ENCODE results near the gene CUX1.

DNA sequence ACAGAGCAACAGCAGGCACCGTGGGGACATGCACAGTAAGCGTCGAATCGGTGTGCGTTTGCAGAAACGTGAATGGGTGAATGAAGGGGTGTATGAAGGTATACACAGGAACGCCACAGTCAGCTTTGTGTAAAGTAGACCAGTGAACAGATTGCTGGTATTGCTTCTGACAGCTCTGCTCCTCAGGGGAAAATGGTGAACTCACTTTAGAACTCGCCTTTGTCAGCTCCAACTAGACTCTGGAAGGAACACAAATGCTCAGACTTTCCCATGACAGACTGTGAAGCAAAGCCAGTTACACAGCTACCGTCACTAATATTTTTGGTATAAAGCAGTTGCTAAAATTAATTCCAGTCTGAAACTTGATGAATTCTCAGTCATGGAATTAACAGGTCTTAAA lies 78.9 kb downstream of the CUX1 start:
- TF ChIP-seq POLR2A (IDR thresholded peaks at IDR 0.05), result no peak
- TF ChIP-seq, protein P1, sequence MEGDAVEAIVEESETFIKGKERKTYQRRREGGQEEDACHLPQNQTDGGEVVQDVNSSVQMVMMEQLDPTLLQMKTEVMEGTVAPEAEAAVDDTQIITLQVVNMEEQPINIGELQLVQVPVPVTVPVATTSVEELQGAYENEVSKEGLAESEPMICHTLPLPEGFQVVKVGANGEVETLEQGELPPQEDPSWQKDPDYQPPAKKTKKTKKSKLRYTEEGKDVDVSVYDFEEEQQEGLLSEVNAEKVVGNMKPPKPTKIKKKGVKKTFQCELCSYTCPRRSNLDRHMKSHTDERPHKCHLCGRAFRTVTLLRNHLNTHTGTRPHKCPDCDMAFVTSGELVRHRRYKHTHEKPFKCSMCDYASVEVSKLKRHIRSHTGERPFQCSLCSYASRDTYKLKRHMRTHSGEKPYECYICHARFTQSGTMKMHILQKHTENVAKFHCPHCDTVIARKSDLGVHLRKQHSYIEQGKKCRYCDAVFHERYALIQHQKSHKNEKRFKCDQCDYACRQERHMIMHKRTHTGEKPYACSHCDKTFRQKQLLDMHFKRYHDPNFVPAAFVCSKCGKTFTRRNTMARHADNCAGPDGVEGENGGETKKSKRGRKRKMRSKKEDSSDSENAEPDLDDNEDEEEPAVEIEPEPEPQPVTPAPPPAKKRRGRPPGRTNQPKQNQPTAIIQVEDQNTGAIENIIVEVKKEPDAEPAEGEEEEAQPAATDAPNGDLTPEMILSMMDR (IDR thresholded peaks at IDR 0.05), result no peak
